ENCODE measurements around the gene C5orf46.

GRCh38 chr5:147876141-147876540 is 30.2 kb downstream of the C5orf46 start:
- TF ChIP-seq EP300 (IDR thresholded peaks at IDR 0.05) (no peak), CTCF (IDR thresholded peaks at IDR 0.05) (no peak), POLR2A (IDR thresholded peaks at IDR 0.05) (no peak)

Data from tibial nerve (tissue), 4 donors.